Body of pancreas (tissue), 4 donors: ENCODE data around the gene SLC43A1. TPM values are rescaled to one million over a fixed set of nuclear protein-coding genes. Genes with fewer than 3 reads are reported as not detected.
A peak's percentile ranks its signal among the peaks of the same experiment; 100 is the strongest.

ENCODE experiments used
- ATAC-seq: fragments of 150-250 bp; one replicate; pipeline ENCODE4 v1.9.1; 2016
- DNase-seq, 4 donors: peaks; one replicate each; pipeline ENCODE4 v3.0.0-alpha.2; 2019
- H3K27ac ChIP-seq, 4 donors: fragments of 200-600 bp; sonication (generic); 1 replicate in 3 of 4; 2 replicates in 1 of 4; pipeline versions ENCODE4 v1.5.1 to v1.6.1; 2016 to 2019; ENCODE audit warnings: mild to moderate bottlenecking in 1 of 4, mixed read lengths in 1 of 4, moderate library complexity in 1 of 4
- H3K27me3 ChIP-seq, 2 donors: fragments of 200-600 bp; sonication (generic); one replicate each; pipeline ENCODE4 v1.6.0; 2016; ENCODE audit warnings: mild to moderate bottlenecking in 1 of 2
- H3K36me3 ChIP-seq, 2 donors: fragments of 200-600 bp; sonication (generic); replicated peaks in 1 of 2; 2 replicates each; pipeline ENCODE4 v1.5.1; 2016; ENCODE audit warnings: low read depth in 2 of 2; ENCODE audit not compliant: insufficient read depth in 1 of 2
- H3K4me1 ChIP-seq: fragments of 200-600 bp; sonication (generic); one replicate; pipeline ENCODE4 v1.6.0; 2016
- H3K4me3 ChIP-seq, 2 donors: fragments of 200-600 bp; sonication (generic); 1 replicate in 1 of 2; 2 replicates in 1 of 2; pipeline ENCODE4 v1.5.1; 2016 to 2019
- H3K9me3 ChIP-seq, 3 donors: fragments of 200-600 bp; sonication (generic); 1 replicate in 2 of 3; 2 replicates in 1 of 3; pipeline ENCODE4 v1.5.1; 2016
- POLR2A ChIP-seq, 3 donors: fragments of 450-650 bp; IDR thresholded peaks; one replicate each; pipeline ENCODE4 v1.6.1; 2016; ENCODE audit warnings: antibody characterized with exemption in 3 of 3, mild to moderate bottlenecking in 2 of 3
- WGBS, 2 donors: methylation state at CpG; one replicate each; pipeline ENCODE4 v1.1.5; 2017; 5-methylcytosine and 5-hydroxymethylcytosine counted together
- intact Hi-C: fragments of 100-400 bp; cut with DNase I; formaldehyde crosslinking; loops from one replicate; pipeline ENCODE4 v1.15.1; 2023
- total RNA-seq, 2 donors: library from RNA; depleted of rRNA; stranded (reverse); fragments of >200 nt; gene quantifications; one replicate each; pipeline ENCODE4 v1.1.0, GENCODE V29; 2016
- TF ChIP-seq, protein P1 (sequence below), 7 experiments: fragments of 450-650 bp in 4 of 7; fragments of 200-600 bp in 3 of 7; sonication (generic) in 3 of 7; IDR thresholded peaks; one replicate each; pipeline ENCODE4 v1.5.1; 2016 to 2019; ENCODE audit warnings: antibody characterized with exemption in 7 of 7

SLC43A1 gene
- total RNA-seq, 2 donors from 2014 or later: 87.7 to 128 TPM

- DNase-seq: no peak
- WGBS, 2 donors: 92 to 94% methylated on average over 4 of the region's 4 CpGs
- Histone ChIP-seq H3K9me3 (no peaks in the 10 kb centered on the region), H3K36me3 (no peaks in the 10 kb centered on the region), H3K4me1 (peaks cover 6% of the 10 kb centered on the region), H3K27ac (no peak overlapping the region), H3K4me3 (no peak overlapping the region), H3K27me3 (no peaks in the 10 kb centered on the region)
- TF ChIP-seq, protein P1, sequence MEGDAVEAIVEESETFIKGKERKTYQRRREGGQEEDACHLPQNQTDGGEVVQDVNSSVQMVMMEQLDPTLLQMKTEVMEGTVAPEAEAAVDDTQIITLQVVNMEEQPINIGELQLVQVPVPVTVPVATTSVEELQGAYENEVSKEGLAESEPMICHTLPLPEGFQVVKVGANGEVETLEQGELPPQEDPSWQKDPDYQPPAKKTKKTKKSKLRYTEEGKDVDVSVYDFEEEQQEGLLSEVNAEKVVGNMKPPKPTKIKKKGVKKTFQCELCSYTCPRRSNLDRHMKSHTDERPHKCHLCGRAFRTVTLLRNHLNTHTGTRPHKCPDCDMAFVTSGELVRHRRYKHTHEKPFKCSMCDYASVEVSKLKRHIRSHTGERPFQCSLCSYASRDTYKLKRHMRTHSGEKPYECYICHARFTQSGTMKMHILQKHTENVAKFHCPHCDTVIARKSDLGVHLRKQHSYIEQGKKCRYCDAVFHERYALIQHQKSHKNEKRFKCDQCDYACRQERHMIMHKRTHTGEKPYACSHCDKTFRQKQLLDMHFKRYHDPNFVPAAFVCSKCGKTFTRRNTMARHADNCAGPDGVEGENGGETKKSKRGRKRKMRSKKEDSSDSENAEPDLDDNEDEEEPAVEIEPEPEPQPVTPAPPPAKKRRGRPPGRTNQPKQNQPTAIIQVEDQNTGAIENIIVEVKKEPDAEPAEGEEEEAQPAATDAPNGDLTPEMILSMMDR (IDR thresholded peaks at IDR 0.05): no peak
- TF ChIP-seq POLR2A (IDR thresholded peaks at IDR 0.05): no peak
- ATAC-seq: no peak
- intact Hi-C loops: no loop called here
These were observed 7.9 kb upstream of the SLC43A1 start for GRCh38 chr11:57523419-57523818.

- WGBS, 2 donors: 97 to 98% methylated on average over 2 of the region's 2 CpGs
These were observed 5.6 kb upstream of the SLC43A1 start for GRCh38 chr11:57521116-57521515.

GRCh38 chr11:57516061-57516443, 550 bp upstream of the SLC43A1 start:
- Histone ChIP-seq H3K36me3 (no peaks in the 10 kb centered on the region), H3K4me3 (peak overlapping the region; percentile 90 to 92)

More at GRCh38 chr11:57521116-57521515, 5.6 kb upstream of the SLC43A1 start:
- no peak for TF ChIP-seq POLR2A (IDR thresholded peaks at IDR 0.05)
- TF ChIP-seq, protein P1 (IDR thresholded peaks at IDR 0.05): no peak
- no peaks in the 10 kb centered on the region for H3K36me3 ChIP-seq
- H3K27me3 ChIP-seq: no peaks in the 10 kb centered on the region
- DNase-seq: no peak
- H3K9me3 ChIP-seq: no peaks in the 10 kb centered on the region
- H3K4me3 ChIP-seq: no peak overlapping the region
- intact Hi-C loops: no loop called here
- no peaks in the 10 kb centered on the region for H3K4me1 ChIP-seq
- H3K27ac ChIP-seq: no peak overlapping the region
- ATAC-seq: no peak

DNA sequence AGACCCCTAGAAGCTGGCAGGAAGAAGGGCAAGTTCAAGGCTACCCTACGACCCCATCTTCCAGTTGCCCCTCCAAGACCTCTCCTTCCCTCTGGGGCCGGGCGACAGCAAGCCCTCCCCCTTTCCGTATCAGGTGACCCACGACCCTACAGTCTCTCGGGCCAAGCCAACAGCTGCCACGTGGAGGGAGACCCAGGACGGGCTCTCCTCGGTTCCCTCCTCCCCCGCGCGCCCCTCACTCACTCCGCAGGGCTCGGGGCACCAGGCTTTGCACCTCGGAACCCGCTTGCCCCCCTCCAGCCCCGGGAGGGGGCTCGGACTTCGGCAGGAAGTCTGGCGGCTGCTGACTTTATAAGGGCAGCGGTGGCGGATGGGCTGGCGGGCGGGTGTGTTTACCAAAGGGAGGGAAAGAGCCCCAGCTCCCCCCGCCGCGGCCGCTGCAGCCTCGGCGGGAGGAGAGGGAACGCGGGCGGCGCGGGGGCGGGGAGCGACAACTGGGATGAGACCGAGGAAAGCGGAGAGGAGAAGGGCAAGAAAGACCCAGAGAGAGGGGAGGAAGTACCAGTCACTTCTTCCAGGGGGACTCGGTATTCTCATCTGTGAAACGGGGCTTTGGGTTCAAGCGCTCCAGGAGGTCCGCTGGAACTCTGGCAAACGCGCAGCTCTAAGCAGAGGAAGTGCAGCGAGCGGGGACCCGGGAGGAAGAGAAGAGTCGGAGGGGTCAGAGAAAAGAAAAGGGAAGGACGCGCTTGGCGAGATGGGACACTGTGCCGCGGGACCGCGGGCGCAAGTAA, 767 bp downstream of the SLC43A1 start:
- Histone ChIP-seq H3K4me3 (peak overlapping the region; percentile 90 to 92), H3K27me3 (no peaks in the 10 kb centered on the region), H3K9me3 (no peaks in the 10 kb centered on the region), H3K36me3 (no peaks in the 10 kb centered on the region), H3K4me1 (peaks cover 28% of the 10 kb centered on the region), H3K27ac (peak overlapping the region; percentile 78 to 95 (median 92))
- 0 to 1% methylated on average over 37 to 57 of the region's 57 CpGs for WGBS, 2 donors
- TF ChIP-seq, protein P1 (IDR thresholded peaks at IDR 0.05): no peak
- peak; percentile 58 to 83 (median 76) for TF ChIP-seq POLR2A (IDR thresholded peaks at IDR 0.05)
- peak; percentile 83 to 88 (median 84) for DNase-seq
- peak; percentile 82 for ATAC-seq
- intact Hi-C loops: no loop called here

More at GRCh38 chr11:57516061-57516443, 550 bp upstream of the SLC43A1 start:
- WGBS, 2 donors: 6% methylated on average over 5 of the region's 5 CpGs
- TF ChIP-seq POLR2A (IDR thresholded peaks at IDR 0.05): no peak
- TF ChIP-seq, protein P1 (IDR thresholded peaks at IDR 0.05): no peak
- no peaks in the 10 kb centered on the region for H3K27me3 ChIP-seq
- H3K4me1 ChIP-seq: peaks cover 22% of the 10 kb centered on the region
- peak overlapping the region; percentile 78 to 95 (median 92) for H3K27ac ChIP-seq
- intact Hi-C loops: no loop called here
- no peaks in the 10 kb centered on the region for H3K9me3 ChIP-seq
- ATAC-seq (no peak), DNase-seq (no peak)
